ENCODE measurements around the gene PATJ.

Gene PATJ

DNA sequence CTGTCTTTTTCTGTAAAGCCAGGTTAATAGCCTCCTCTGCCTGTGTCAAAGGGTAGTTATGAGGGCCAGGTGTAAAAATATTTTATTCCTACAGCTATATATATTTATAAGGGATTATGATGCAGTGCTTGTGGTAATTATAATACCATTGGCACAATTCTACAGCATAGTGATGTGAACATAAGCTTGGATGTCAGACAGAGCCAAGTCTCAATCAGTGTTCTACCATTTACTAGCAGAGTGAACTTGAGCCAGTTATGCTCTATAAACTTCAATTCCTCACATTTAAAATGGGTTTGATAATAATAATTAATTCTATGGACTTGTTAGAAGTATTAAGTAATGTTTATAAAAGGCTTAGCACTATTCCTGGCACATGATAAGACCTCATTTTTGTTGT, 300.9 kb downstream of the PATJ start:
- no peak for FAIRE-seq
- TF ChIP-seq, protein P1, sequence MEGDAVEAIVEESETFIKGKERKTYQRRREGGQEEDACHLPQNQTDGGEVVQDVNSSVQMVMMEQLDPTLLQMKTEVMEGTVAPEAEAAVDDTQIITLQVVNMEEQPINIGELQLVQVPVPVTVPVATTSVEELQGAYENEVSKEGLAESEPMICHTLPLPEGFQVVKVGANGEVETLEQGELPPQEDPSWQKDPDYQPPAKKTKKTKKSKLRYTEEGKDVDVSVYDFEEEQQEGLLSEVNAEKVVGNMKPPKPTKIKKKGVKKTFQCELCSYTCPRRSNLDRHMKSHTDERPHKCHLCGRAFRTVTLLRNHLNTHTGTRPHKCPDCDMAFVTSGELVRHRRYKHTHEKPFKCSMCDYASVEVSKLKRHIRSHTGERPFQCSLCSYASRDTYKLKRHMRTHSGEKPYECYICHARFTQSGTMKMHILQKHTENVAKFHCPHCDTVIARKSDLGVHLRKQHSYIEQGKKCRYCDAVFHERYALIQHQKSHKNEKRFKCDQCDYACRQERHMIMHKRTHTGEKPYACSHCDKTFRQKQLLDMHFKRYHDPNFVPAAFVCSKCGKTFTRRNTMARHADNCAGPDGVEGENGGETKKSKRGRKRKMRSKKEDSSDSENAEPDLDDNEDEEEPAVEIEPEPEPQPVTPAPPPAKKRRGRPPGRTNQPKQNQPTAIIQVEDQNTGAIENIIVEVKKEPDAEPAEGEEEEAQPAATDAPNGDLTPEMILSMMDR (IDR thresholded peaks at IDR 0.05; ENCODE audit: insufficient read depth, missing control alignments), result no peak
- DNase-seq (ENCODE audit: insufficient read length, low spot score), result no peak

DNA sequence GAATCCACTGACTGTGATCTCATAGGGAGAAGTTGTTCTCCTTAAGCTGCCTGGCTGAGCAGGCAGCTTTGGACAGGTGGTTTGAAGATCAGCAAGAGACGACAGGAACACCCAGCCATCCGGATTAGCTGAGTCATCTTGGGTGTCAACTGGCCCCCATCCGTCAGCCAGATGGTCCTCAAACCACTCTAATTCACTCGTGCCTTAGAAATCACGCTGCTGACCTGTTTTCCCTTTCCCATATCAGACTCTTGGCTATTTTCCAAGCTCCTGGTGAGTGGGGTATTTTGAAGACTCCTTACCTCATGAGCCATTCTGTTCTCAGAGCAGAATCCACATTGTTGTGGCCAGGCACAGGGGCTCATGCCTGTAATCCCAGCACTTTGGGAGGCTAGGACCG, 303.3 kb downstream of the PATJ start:
- FAIRE-seq (peak; percentile 93), DNase-seq (ENCODE audit: insufficient read length, low spot score) (peak; percentile 55)
- TF ChIP-seq, protein P1 (IDR thresholded peaks at IDR 0.05; ENCODE audit: insufficient read depth, missing control alignments), result no peak

DNA sequence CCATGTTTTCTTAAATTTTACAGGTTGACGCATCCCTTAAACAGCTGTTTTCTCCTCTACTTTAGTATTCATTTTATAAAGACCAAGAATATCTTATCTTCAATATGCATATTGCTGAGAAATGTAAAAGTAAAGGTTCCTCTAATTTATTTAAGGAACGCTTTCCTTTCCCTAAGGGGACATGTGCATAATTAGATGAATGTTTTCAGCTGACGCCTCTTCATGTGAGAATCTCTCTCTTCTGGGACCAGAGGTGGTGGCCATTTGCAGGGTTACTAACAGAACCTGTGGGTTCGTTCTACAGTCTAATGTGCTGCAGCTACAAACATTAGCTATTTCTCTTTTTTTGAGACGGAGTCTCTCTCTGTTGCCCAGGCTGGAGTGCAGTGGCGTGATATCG, 304.6 kb downstream of the PATJ start:
- DNase-seq (ENCODE audit: insufficient read length, low spot score), result no peak
- TF ChIP-seq, protein P1 (IDR thresholded peaks at IDR 0.05; ENCODE audit: insufficient read depth, missing control alignments), result no peak
- FAIRE-seq, result no peak

DNA sequence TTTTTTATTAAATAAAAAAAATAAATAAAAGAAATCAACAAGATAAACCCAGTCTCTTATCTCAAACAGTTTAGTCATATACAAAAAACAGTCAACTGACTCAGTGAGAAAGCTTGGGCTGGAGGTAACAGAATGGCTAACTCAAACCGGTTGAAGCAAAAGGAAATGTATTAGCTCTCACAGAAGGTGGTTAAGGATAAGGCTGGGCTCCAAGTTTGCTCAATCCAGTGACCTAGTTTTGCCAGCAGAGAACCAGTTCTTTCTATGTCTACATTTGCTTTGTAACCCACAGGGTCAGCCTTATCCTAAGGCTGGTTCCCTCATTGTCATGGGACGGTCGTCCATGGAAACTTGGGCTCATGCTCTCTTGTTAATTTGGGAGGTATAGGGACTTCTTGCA, 307.9 kb downstream of the PATJ start:
- DNase-seq (ENCODE audit: insufficient read length, low spot score) (no peak), FAIRE-seq (no peak)
- TF ChIP-seq, protein P1 (IDR thresholded peaks at IDR 0.05; ENCODE audit: insufficient read depth, missing control alignments), result no peak

DNA sequence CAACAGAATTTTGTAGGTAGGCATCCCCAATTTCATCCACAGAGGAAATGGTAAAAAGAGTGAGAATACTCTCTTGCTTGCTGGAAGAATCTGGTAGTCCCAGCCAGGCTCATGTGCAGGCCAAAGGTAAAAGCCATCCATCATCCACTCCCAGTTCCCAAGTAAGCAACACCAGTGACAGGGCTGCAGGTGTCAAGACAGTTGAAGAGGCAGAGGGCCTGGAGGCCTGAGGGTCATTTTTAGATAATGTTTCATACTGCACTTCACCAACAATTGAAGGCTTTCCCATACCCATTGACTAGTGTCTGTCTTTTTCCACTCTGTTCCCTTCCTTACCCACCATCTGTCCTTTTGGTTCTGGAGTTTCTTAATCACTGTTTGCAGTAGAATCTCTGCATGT, 310.7 kb downstream of the PATJ start:
- no peak for FAIRE-seq
- no peak for DNase-seq (ENCODE audit: insufficient read length, low spot score)
- TF ChIP-seq, protein P1 (IDR thresholded peaks at IDR 0.05; ENCODE audit: insufficient read depth, missing control alignments), result no peak

DNA sequence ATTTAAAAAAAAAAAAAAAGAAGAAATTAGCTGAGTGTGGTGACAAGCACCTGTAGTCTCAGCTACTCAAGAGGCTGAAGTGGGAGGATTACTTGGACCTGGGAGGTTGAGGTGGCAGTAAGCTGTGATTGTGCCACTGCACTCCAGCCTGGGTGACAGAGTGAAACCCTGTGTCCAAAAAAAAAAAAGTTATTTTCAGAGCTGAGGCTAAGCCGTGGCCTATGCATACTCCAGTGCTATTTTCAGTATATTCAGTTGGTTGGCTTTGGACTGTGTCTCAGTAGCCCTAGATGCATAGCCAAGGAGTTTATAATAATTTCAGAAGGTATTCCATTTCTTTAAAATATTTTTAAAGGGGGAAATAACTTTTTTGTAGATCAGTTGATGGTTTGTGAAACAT, 311.9 kb downstream of the PATJ start:
- DNase-seq (ENCODE audit: insufficient read length, low spot score) (no peak), FAIRE-seq (no peak)
- TF ChIP-seq, protein P1 (IDR thresholded peaks at IDR 0.05; ENCODE audit: insufficient read depth, missing control alignments), result no peak

DNA sequence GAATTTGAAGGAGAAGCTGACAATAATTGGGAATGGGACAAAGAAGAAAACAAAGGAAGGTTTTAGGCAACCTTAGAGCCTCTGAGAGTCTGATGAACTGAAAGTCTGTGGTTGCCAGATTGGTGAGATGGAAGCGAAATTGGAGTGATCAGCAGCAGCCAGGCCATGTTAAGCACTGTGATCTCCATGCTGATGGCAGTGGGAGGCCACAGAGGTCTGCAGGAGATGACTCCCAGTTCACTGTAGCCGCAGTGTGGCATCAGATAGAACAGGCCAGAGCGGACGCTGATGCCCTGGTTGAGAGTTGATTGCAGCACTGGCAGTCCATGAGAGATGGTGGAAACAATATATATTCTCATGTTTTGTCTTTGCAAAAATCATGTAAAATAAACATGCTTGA, 314.9 kb downstream of the PATJ start:
- DNase-seq (ENCODE audit: insufficient read length, low spot score), result no peak
- no peak for FAIRE-seq
- TF ChIP-seq, protein P1 (IDR thresholded peaks at IDR 0.05; ENCODE audit: insufficient read depth, missing control alignments), result no peak
